IPS DF 19.7 (cell line): ENCODE measurements around the gene ELOA.
"Not testable (repeated sequence)": the region's sequence is repeated elsewhere in the genome, so short reads cannot be mapped to it uniquely, and the experiment has no call there.

Source experiments
- DNase-seq: peaks from one replicate; pipeline ENCODE4 v3.0.0-alpha.2; 2013; ENCODE audit warnings: low read depth, low spot score

ELOA gene

DNA sequence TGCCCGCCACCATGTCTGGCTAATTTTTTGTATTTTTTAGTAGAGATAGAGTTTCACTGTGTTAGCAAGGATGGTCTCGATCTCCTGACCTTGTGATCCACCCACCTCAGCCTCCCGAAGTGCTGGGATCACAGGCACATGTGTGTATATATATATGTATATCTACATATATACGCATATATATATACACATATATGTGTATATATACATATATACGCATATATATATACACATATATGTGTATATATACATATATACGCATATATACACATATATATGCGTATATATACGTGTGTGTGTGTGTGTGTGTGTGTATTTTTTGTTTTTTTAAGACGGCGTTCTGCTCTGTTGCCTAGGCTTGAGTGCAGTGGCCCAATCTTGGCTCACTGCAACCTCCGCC is 39.9 kb downstream of the ELOA start:
- not testable (repeated sequence) for DNase-seq

GRCh38 chr1:23784846-23785245 is 41.6 kb downstream of the ELOA start:
- no peak for DNase-seq

DNA sequence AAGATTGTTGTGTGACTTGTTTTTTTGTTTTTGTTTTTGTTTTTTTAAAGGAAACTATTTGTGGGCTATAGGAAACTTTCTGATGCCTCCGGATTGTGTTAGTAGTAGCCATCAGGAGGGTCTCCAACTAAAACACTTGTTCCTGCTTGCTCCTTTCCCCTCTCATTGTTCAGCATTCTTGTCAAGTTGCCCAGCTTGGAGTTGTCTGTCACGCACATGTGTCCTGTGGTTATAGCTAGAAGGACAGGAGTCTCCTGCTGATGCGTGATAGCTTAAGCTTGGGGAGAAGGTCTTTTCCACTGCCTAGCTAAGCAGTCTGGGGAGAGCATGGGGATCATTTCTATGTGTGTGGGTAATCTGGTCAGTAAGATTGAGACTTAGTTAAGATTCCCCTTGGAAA is 44.4 kb downstream of the ELOA start:
- DNase-seq, result no peak

- DNase-seq, result no peak
Measured at GRCh38 chr1:23788695-23789094, 45.4 kb downstream of the ELOA start.

DNA sequence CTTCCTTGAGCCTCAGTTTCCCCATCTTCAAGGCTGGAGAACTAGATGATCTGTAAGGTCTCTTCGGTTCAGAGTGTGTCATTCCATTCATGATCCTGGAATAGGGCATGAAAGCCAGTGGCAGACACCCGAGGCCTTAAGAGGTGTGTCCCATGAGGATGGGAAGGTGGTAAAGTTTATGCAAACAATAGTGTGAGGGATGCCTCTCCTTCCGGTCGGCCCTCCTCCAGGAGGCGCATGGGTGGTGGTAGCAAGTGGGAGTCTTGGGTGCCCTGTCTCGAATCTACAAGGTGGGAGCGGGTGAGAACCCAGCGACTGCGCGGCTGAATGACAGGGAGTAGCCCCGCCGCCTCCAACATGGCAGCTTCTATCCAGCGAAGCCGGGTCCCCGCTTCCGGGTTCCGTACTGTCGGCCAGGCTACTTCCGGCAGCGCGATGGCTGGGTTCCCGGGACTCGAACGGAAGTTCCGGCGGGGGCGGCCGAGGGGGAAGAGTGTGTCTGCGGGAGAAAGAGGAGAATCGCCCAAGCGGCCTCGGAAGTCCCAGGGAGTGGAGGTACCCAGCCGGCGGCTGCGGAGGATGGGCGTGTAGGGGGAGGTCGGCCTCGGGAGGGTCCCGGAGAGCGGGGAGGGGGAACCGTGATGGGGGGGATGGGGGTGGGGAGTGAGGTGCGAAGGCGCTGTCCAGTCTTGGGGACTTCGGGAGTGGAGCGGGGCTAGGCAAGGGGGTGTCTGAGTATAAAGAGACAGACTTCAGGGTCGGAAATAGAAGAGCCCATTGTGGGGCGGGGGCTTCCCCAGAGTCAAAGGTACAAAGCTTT is 47.6 kb downstream of the ELOA start, which contains the start of gene LYPLA2:
TSS of gene LYPLA2 (plus strand) at position 450 of the 820 bp plus-strand sequence. CDS start 1,538 bp downstream, outside the sequence.
- DNase-seq, result no peak

DNA sequence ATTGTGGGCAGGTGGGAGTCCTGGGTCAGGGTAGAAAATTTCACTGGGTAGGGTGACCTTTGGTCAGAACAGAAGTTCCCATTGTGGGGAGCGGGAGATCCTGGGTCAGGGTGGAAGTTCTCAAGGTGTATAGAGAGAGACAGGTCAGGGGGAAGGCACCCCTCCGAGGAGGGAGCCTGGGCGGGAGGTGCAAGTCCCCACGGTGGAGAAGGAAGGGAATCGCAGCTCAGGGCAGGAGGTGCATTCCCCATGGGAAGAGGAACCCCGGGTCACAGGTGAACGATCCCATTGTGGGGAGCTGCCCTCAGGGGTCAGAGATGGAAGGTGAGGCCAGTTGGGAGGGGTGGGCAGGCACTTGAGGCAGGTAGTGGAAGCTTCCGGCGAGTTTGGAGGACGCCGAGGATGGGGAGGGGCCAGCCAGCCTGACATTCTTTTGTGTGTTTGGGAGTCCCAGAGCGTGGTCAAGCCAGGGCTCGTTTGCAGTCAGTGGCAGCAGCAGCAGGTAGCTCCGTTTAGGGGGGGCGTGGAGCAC is 48.3 kb downstream of the ELOA start:
- no peak for DNase-seq

DNA sequence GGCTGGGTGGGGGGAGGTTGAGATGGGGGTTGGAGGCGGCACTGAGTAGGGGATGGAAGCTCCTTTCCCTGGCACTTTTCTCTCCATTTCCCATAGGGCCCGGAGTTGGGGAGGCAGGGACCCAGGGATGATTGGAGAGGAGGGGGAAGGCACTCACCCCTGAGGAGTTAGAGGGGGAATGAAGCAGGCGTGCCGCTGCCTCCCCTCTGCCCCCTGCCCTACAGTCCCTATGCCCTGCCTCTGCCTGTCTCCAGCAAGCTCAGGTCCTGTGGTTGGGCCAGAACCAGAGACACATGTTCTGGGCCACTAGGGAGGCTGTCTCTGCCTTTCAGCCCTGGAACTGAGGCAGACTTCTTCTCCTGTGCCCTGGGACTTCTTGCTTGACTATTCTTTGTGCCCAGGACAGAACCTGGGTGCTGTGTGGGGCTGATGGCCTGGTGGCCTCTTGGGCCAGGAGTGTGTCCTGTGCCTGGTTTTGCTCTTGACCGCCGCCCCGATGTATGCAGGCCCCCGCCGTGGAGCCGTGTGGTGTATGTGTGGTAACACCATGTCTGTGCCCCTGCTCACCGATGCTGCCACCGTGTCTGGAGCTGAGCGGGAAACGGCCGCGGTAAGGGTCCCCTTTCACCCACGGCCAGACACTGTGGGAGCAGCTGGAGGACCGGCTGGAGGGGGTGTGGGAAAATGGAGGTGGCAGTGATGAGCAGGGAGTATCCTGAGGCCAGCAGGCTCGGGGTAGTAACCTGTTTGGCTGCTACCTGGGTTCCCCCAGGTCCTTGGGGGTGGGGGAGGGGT is 49.1 kb downstream of the ELOA start:
- no peak for DNase-seq

DNA sequence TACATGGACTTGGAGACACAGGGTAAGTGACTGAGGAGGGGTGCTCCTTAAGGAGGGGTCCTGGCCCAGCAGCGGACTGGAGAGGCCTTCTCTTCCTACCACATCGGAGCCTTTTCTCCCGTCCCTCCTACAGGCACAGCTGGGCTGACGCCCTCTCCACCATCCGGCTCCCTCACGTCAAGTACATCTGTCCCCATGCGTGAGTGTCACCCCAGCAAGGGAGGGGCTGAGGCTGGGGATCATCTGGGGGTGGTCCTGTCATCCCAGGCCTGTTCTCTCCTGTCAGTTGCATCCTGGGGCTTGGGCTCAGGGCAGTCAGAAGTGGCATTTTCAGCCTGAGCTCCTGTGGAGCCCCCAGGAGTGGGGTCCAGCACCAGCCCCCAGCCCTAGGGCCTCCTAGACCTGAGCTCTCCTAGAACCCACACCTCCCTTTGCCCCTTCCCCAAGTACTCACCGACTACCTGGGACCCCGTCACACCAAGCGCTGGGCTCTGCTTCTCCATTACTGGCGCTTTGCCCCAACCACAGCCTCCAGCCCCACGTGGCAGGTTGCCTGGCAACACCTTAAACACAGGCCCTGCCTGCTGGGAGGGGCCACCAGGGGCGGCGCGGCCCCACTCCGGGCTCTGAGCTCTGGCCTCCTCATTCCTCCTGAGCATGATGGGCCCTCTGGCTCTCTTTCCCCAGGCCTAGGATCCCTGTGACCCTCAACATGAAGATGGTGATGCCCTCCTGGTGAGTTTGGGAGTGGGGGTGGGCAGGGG is 49.9 kb downstream of the ELOA start:
- DNase-seq, result no peak

- DNase-seq, result no peak
Measured at GRCh38 chr1:23793861-23794731, 50.8 kb downstream of the ELOA start.

DNA sequence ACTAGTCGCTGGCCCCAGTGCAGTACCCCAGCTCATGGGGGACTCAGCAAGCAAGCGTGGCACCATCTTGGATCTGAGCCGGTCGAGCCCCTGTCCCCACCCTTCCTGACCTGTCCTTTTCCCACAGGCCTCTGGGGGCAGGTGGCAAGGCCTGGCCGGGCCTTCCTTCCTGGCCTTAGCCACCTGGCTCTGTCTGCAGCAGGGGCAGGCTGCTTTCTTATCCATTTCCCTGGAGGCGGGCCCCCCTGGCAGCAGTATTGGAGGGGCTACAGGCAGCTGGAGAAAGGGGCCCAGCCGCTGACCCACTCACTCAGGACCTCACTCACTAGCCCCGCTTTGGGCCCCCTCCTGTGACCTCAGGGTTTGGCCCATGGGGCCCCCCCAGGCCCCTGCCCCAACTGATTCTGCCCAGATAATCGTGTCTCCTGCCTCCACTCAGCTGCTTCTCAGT is 51.5 kb downstream of the ELOA start:
- not testable (repeated sequence) for DNase-seq

- no peak for DNase-seq
Measured at GRCh38 chr1:23795676-23796465, 52.6 kb downstream of the ELOA start.

DNA sequence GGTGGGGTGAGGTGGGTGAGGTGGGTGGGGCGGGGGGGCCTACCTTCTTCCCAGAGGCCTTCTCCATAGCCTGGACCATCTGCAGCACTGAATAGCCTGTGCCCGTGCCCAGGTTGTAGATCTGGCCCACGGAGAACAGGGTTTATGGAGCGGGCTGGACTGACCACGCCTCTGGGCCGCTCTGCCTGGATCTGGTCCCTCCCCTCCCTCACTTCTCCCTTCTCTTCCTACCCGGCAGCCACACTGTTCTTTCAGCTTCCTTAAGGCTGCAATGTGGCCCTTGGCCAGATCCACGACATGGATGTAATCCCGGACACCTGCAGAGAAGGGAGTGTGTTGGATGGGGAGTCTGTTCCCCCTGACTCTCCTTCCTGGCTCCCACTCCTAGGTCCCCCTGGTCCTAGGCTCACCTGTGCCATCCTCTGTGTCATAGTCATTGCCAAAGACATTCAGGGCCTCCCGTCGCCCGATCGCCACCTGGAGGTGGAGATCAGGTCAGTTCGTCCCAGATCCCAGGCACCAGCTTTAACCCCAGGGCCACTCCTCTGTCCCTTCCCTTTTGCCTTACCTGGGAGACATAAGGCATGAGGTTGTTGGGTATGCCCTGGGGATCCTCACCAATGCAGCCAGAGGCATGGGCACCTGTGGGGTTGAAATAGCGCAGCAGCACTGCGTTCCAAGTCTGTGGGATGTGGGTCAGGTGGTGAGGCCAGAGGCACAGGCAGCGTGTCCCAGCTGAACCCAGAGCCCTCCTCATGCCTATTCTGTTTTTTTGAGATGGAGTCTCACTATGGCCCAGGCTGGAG is 53.4 kb downstream of the ELOA start:
- no peak for DNase-seq

GRCh38 chr1:23797478-23798448 is 54.5 kb downstream of the ELOA start:
- DNase-seq, result no peak

- no peak for DNase-seq
Measured at GRCh38 chr1:23798662-23799142, 55.4 kb downstream of the ELOA start.

- DNase-seq, result no peak
Measured at GRCh38 chr1:23799255-23799569, 55.9 kb downstream of the ELOA start.

DNA sequence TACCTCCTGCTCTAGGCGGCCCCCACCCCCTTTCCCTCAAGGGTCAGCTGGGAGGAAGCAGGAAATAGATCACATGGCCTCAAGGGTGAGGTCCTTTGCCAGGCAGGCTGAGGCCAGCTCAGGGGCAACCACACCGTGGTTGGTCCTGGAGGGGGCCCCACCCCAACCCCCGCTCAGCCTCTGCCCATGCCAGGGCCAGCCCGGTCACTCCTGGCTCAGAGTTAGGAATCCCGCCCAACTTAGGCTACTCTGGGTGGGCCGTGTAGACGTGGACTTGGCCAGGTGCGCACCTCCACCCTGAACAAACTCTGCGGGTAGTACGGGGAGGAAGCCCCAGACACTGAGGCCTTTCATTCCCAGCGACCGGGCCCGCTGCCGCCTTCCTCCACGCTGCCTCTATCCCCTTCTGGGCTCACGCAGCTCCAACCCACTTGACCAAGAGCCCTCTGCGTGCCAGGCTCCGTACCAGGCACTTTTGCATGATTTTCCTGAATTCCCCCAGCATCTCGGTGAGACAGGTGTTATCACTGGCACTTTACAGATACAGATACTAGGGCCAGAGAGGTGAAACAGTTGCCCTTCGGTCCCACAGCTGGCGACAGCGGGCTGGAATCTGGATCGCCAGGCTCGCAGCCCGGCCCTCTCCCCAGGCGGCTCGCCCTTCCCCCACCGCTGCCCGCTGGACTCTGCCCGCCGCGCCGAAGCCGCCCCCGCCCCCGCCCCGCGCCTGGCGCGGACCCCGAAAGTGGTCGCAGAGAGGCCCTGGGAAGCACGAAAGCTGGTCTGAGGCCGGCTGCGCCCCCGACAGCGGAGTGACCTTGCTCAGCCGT is 56.5 kb downstream of the ELOA start:
- no peak for DNase-seq
